ENCODE measurements around the gene KLHL29.

Gene KLHL29

DNA sequence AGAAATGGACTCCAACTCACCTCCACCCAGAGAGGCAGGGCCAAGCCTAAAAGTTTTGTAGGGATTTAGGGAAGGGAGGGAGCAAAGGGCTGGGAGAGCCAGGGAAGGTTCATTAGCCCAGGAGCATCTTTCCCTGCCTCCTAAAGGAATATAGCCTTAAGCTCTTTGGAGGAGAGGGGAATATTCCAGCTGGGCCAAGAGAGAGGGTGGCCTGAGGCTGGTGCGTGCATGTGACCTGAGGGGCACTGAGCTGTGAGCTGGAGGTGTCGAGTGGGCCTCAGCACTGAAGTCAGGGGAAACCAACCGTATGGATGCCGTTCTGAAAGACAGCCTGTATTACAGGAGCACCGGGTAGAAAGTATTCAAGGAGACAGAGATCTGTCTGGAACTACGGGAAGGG is 112.6 kb downstream of the KLHL29 start:
- DNase-seq: no peak

DNA sequence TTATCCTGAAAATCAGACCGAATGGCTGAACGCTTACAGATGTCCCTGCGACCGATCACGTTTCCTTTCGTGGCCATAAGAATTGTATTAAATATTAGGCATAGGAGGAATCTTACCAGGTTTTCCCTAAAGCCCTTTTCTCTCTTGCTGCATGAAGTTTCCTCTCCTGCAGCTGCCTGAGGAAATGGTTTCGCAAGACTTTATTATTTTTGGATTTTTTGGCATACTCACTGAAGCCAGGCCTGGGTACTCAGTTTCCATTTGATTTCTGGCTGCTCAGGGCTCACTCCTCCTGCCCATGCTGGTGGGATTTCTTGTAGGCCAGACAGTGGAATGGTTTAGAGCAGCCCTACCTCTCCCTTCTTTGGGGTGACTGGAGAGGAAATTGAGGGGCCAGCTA is 114.0 kb downstream of the KLHL29 start:
- no peak for DNase-seq

- no peak for DNase-seq
These were observed 114.5 kb downstream of the KLHL29 start for GRCh38 chr2:23499439-23499838.

- no peak for DNase-seq
These were observed 115.9 kb downstream of the KLHL29 start for GRCh38 chr2:23500836-23501235.

GRCh38 chr2:23502096-23502495 is 117.1 kb downstream of the KLHL29 start:
- no peak for DNase-seq

GRCh38 chr2:23503097-23503496 is 118.1 kb downstream of the KLHL29 start:
- no peak for DNase-seq

DNA sequence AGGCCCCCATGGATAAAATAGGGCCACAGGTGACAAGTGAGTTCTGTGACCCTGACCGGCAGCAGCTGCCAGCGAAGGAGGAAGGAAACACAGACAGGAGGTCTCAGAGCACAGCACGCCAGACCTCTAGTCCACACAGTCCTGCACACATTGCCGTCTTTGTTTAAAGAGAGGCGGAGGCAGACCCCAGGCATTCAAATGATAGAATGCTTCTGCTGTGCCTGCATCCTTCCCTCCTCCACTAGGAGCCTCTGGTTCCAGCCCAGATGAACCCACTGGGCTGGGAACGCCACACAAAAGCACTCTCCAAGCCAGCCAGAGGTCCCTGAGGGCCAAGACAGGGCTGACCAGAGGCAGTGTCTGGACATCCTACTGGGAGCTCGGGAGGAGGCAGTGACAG is 118.7 kb downstream of the KLHL29 start:
- DNase-seq: no peak

DNA sequence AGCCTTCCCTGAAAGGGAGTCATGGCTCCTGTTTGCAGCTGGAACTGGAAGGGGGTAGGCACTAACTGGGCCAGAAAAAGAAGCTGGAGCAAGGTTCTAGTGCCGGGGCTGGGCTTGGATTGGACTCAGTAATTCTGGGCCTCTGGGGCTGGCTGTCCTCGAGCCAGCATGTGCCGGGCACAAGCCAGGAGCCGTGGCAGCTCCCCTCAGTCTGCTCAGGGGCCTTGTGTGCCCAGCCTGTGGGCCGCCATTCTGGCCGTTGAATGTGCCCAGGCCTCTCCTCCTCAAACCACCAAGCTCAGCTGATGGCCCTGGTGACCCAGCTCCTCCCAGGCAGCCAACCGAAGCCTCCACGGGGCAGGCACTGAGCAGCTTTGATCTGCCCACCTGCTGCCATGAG is 119.6 kb downstream of the KLHL29 start:
- no peak for DNase-seq

- DNase-seq: no peak
These were observed 120.4 kb downstream of the KLHL29 start for GRCh38 chr2:23505218-23505983.

DNA sequence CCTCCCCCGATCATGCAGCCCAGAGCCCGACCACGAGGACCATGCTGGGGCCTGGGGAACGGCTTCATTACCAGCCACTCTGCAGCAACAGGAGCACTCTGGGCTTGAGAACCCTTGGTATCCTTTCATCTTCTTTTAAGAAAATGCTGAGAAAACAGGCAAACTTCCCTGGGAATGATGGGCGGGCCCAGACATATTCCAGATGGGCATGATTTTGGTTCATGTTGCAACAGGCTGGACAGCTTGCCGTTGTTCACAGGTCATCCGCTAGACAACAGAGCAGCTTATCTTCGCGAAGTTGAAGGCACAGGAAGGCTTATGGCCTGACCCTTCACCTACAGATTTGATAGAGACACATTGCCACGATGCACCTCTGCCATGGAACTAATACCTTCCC is 121.0 kb downstream of the KLHL29 start:
- DNase-seq: no peak

GRCh38 chr2:23506531-23507266 is 121.7 kb downstream of the KLHL29 start:
- DNase-seq: no peak

DNA sequence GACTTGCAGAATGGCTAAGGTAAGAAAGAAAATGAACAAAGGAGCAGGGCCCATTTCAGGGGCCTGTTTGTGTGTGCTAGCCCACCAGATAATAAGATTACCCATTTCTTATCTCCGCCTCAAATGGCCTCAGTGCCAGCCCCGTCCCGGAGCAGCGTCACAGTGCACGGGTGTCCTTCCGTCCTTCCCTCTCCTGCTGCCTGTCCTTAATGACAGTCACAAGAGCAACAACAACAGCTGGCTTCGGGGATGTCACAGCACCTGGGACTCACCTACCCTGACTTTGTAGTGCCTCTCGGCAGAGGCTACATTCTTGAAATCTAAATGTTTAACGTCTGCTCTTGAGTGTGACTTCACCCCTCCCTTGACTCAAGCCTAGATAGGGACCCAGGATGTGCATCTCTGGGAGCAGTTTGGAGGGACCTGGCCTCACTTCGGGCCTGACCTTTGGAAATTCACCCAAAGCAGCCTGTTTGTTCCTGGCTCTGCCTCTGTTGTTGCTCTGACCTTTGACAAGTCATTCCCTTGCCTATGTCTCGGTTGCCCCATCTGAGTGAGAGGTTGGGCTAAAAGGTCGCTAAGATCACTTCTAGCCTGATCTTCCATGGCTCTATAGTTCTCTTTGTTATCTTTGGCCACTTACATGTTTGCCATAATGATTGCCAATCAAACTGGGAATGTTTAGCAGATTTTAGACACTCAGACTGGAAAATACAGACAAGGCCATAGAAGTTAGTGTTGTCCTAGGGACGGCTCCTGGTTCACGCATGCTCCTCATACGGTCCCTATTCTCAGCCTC is 122.5 kb downstream of the KLHL29 start:
- DNase-seq: no peak

DNA sequence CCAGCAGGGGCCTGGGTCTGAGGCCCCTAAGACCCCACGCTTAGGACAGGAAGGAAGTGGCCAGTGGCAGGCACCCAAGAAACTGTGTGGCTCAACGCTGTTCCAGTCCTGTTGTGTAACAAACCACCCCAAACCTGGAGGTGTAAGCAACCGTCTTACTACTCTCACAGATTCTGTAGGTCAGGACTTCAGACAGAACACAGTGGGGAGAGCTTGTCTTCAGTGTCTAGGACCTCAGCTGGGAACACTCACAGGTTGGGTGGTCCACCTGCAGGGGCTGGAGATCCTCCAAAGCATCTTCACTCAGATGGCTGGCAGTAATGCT is 123.0 kb downstream of the KLHL29 start:
- DNase-seq: no peak

DNA sequence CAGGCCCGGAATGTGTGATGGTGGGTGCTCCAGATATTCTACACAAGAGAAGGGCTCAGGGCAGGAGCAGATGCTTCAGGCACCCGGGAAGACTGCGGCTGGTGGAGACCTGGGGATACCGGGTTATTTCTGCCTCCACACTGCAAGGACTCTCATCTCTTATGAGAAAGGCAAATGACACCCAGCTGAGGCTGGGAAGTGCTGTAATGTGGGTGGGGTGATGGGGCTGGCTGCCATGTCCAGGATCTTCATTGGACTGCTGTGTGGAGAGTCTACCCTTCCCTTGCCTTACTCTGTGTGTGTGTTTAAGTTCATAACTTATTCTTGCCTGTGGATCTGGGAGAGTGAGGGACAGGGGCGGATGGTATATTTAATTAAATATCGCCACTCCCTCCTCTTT is 124.1 kb downstream of the KLHL29 start:
- DNase-seq: no peak

DNA sequence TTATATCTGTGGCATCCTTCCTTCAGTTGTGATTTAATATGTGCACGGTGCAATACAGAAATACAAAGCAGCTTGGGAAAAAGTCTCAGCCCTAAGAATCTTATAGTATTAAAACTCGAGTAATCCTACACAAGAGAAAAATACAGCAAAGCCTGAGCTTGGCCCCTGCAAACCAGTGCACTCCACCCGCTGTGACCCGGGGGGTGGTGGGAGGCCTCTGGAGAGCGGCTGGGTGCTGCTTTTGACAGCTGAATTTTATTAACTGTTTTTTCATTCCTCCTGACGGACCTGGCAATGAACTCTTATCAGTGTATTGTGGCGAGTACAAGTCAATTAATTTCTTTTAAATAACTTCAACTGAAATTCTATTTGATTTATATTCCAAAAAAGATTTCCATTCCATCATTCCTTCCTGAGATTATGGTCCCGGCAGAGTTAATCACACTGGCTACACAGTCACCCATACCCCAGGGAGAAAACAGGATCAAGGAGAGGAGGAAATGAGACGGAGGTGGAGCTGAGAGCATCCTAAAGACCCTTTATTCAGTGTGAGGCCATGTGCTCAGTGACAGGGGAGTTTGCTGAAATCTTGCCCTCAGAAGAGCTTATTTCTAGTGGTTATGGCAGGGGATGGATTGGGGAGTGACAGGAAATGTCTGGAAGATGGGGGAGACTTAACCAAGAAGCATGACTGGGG is 124.8 kb downstream of the KLHL29 start:
- no peak for DNase-seq

GRCh38 chr2:23510471-23510870 is 125.5 kb downstream of the KLHL29 start:
- no peak for DNase-seq

DNA sequence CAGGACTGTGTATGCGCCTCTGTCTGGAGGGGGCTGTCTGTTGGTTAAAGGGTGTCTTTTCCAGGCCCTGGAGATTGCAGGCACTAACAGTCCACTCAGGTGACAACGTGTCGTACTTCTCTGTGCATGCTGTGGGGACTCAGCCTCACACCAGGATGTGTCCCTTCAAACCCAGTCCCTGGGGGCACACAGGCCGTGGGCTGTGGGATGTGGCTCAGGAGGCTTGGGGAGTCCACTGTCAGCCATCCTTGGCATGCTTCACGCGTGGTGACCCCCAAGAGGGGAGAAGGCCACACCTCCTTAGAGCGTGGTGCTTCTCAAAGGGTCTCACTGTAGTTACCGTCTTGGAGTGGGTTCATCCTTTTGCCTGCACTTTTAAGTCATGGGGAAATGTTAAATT is 127.8 kb downstream of the KLHL29 start:
- no peak for DNase-seq

- no peak for DNase-seq
These were observed 128.4 kb downstream of the KLHL29 start for GRCh38 chr2:23513245-23513871.

DNA sequence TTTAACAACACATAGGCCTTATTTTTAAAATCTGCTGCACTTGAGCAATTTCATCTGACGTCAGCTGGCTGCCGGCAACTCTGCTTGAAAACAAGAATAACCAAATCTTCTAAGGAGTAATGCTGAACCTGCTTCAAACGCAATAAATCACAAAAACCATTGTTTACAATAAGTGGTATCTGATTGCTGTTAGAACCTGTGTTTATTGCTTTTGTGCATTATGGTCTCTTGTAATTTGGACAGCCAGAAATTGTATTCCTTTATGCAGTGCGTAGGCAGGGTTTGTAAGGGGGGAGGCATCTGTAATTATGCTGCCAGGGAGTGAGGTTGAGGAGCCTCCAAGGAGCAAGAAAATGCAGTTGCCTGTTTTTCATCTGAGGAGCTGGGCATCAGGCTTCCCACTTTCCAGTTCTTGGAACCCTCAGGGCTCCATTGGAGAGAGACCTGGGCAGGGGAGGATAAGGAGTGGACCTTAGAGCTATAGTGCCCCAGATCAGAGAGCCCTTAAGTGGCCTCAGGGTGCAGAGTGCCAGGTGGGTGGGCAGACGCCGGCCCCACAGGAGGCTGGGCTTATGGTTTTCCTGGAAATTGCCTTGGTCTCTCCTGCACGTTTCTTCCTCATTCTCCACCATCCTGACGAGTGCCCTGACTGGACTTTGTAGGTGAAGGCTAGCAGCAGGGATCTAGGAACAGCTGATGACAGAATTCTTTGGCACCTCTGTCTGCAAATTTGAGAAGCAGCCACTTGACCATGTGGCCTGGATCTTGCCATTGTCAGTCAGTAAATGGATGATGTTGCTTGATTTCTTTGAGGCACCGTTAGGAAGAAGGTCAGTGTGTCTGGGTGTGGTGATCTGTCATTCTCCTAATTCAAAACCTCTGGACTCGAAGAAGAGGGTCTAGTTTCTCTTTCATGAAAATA is 129.2 kb downstream of the KLHL29 start:
- no peak for DNase-seq

DNA sequence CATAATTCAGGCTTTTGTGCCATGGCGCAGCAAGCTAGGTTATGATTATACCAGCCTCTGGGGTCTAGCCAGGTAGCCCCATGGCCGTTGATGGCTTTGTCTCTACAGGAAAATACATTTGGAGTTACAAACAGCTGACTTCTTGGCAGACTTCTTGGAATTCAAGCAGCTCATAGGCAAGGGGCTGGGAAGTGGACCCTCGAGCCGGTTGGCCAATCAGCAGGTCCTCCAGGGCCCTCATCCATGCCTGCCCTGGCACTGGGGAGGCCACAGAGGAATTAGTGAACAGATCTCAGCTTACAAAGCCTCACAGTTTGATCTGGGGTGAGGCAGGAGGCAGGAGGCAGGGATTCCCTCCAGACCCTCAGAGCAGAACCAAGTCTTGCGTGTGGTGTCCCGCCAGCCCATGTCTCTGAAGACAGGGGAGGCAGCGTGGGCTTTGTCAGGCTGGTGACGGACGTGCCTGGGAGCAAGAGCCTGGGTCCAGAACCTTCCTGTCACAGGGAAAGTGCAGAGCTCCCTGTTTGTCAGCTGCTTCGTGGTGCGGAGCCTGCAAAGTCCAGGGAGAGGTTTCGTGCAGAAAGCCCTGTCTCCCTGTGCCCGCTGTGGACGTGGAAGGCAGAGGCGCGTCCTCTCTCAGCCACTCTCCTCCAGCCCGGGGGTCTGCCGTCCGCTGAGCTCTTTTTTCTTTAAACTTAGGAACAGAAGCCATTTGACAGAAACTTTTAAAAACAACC is 131.7 kb downstream of the KLHL29 start:
- DNase-seq: no peak

Measured in stimulated activated CD4-positive, alpha-beta T cell treated with anti-CD3 and anti-CD28 coated beads, Interleukin-2, amount 100 ng/mL, for 48 hours (primary cell).